GM10266 (cell line): ENCODE data around the gene ARID1B.
A peak's percentile ranks its signal among the peaks of the same experiment; 100 is the strongest.

Experiments
- DNase-seq: peaks from one replicate; pipeline ENCODE4 v3.0.0; 2012; ENCODE audit errors: extremely low spot score
- CTCF ChIP-seq: IDR thresholded peaks from 2 replicates; pipeline ENCODE4 v1.5.1; 2012; ENCODE audit warnings: mild to moderate bottlenecking, low read depth; ENCODE audit not compliant: control insufficient read depth, insufficient read depth; ENCODE audit errors: missing control alignments

The ARID1B gene

GRCh38 chr6:157095569-157095968 is 318.4 kb downstream of the ARID1B start:
- TF ChIP-seq CTCF, result no peak
- no peak for DNase-seq

- TF ChIP-seq CTCF, result no peak
- no peak for DNase-seq
Observed at GRCh38 chr6:157096105-157096504, 318.9 kb downstream of the ARID1B start.

GRCh38 chr6:157096522-157096921 is 319.3 kb downstream of the ARID1B start:
- TF ChIP-seq CTCF, result no peak
- no peak for DNase-seq

- no peak for DNase-seq
Observed at GRCh38 chr6:157097255-157097955, 320.2 kb downstream of the ARID1B start.

GRCh38 chr6:157098999-157099398 is 321.8 kb downstream of the ARID1B start:
- no peak for DNase-seq
- no peak for TF ChIP-seq CTCF

More at GRCh38 chr6:157097255-157097955, 320.2 kb downstream of the ARID1B start:
- TF ChIP-seq CTCF, result no peak

GRCh38 chr6:157099912-157100593 is 322.9 kb downstream of the ARID1B start:
- TF ChIP-seq CTCF, result no peak
- DNase-seq, result peak; percentile 59

- no peak for TF ChIP-seq CTCF
- no peak for DNase-seq
Observed at GRCh38 chr6:157101166-157101565, 324.0 kb downstream of the ARID1B start.
